ENCODE measurements around the gene CALB2. TPM values are rescaled to one million over a fixed set of nuclear protein-coding genes. Genes with fewer than 3 reads are reported as not detected.

CALB2 gene
- total RNA-seq, 1 experiment from 2014 or later, result 0.85 TPM

GRCh38 chr16:71344315-71344905, 14.1 kb upstream of the CALB2 start:
- Histone ChIP-seq H2BK120ac (ENCODE audit: low read depth, low read length, poor library complexity, severe bottlenecking) (no peak overlapping the region), H4K20me1 (ENCODE audit: control insufficient read depth, insufficient read depth, insufficient read length) (no peaks in the 10 kb centered on the region), H2BK15ac (ENCODE audit: low read depth, low read length) (no peak overlapping the region), H3K23me2 (ENCODE audit: insufficient read length, low read depth, low read length, poor library complexity, severe bottlenecking) (no peaks in the 10 kb centered on the region), H3K23ac (ENCODE audit: insufficient read length, low read depth, low read length) (no peak overlapping the region), H3K79me1 (ENCODE audit: insufficient read depth, low read depth, low read length, poor library complexity, severe bottlenecking) (no peaks in the 10 kb centered on the region), H4K5ac (ENCODE audit: insufficient read length, low read depth, low read length) (no peak overlapping the region), H3K18ac (ENCODE audit: insufficient read length, low read depth, low read length) (no peak overlapping the region), H2AK5ac (ENCODE audit: insufficient read length, low read length) (no peak overlapping the region), H2BK12ac (ENCODE audit: insufficient read length, low read depth, low read length) (no peak overlapping the region), H3K27ac (ENCODE audit: insufficient read length, low read depth, low read length) (no peak overlapping the region), H3K9me3 (ENCODE audit: control insufficient read depth, low read depth, low read length) (no peaks in the 10 kb centered on the region), H3K79me2 (ENCODE audit: insufficient read depth, low read length) (no peaks in the 10 kb centered on the region), H3T11ph (ENCODE audit: low read length) (no peak overlapping the region), H3K56ac (ENCODE audit: insufficient read length, low read depth, low read length) (no peak overlapping the region), H2AFZ (ENCODE audit: low read length) (no peak overlapping the region), H3K27me3 (ENCODE audit: insufficient read depth, low read length) (no peaks in the 10 kb centered on the region), H3K4ac (ENCODE audit: low read depth, low read length) (no peak overlapping the region), H4K91ac (ENCODE audit: insufficient read length, low read depth, low read length) (no peak overlapping the region), H4K8ac (replicated peaks; ENCODE audit: insufficient read length, low read depth, low read length) (no peak overlapping the region), H2BK5ac (ENCODE audit: insufficient read length, low read length) (no peak overlapping the region), H3K9ac (ENCODE audit: extremely low read depth, insufficient read length, low read length) (no peak overlapping the region), H3K14ac (ENCODE audit: insufficient read depth, low read length) (no peak overlapping the region), H3K4me2 (ENCODE audit: insufficient read depth, insufficient read length, low read length) (no peak overlapping the region), H2BK20ac (ENCODE audit: low read depth, low read length, poor library complexity, severe bottlenecking) (no peak overlapping the region), H3K4me1 (ENCODE audit: insufficient read depth, low read length) (no peaks in the 10 kb centered on the region)
- no peak for DNase-seq
- TF ChIP-seq, protein P1, sequence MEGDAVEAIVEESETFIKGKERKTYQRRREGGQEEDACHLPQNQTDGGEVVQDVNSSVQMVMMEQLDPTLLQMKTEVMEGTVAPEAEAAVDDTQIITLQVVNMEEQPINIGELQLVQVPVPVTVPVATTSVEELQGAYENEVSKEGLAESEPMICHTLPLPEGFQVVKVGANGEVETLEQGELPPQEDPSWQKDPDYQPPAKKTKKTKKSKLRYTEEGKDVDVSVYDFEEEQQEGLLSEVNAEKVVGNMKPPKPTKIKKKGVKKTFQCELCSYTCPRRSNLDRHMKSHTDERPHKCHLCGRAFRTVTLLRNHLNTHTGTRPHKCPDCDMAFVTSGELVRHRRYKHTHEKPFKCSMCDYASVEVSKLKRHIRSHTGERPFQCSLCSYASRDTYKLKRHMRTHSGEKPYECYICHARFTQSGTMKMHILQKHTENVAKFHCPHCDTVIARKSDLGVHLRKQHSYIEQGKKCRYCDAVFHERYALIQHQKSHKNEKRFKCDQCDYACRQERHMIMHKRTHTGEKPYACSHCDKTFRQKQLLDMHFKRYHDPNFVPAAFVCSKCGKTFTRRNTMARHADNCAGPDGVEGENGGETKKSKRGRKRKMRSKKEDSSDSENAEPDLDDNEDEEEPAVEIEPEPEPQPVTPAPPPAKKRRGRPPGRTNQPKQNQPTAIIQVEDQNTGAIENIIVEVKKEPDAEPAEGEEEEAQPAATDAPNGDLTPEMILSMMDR (conservative IDR thresholded peaks at IDR 0.05), result no peak
- Mint-ChIP-seq H3K4me1 (peaks cover 12% of the 10 kb centered on the region in 2 experiments), H3K27me3 (ENCODE audit: low read depth) (peaks cover 9% of the 10 kb centered on the region), H3K27ac (no peak overlapping the region; a peak in 1 of 7 replicates), H3K36me3 (ENCODE audit: insufficient read depth in 1 of 3, low read depth in 3 of 3) (no peaks in the 10 kb centered on the region), H3K4me3 (no peak overlapping the region), H3K9me3 (no peaks in the 10 kb centered on the region)
- WGBS (ENCODE audit: extremely low coverage, insufficient read length, low lambda C conversion rate), result no CpG with 5 or more reads among the region's 13 CpGs
